Endothelial cell of umbilical vein (primary cell): ENCODE data around the gene MRPL9. TPM values are rescaled to one million over a fixed set of nuclear protein-coding genes. Genes with fewer than 3 reads are reported as not detected.

Experiments used
- BruUV-seq: library from RNA; stranded (reverse); fragments of 400-500 nt; replicated peaks from 2 replicates; lab custom pipeline; 2021; lab: Mats Ljungman, UMichigan
- CTCF ChIA-PET: fragments of 300-600, 350-600 bp; sonication (Branson Sonifier 250); formaldehyde crosslinking; loops from one replicate; lab custom pipeline; 2021; ENCODE audit warnings: antibody characterized with exemption, inconsistent platforms; lab: Charles Lee
- POLR2A ChIA-PET: fragments of 300-600, 350-600 bp; sonication (Branson Sonifier 250); formaldehyde crosslinking; loops from one replicate; lab custom pipeline; 2021; ENCODE audit warnings: antibody characterized with exemption, inconsistent platforms; lab: Charles Lee
- DNase-seq: peaks from one replicate; pipeline ENCODE4 v3.0.0-alpha.2; 2011; ENCODE audit warnings: low read depth, low spot score
- FAIRE-seq: peaks from 2 replicates; lab custom pipeline; 2011; peaks lifted over from hg19 to GRCh38; lab: Jason Lieb, UNC
- H2AFZ ChIP-seq: 2 replicates; pipeline ENCODE4 v1.6.0; 2012; ENCODE audit warnings: low read depth, low read length, control low read depth, inconsistent platforms
- H3K27ac ChIP-seq: 2 replicates; pipeline ENCODE4 v1.5.1; 2011; ENCODE audit warnings: low read depth, mild to moderate bottlenecking, control low read depth, low read length, moderate library complexity; ENCODE audit not compliant: insufficient read depth
- H3K27me3 ChIP-seq, 2 experiments: 2 replicates each; pipeline versions ENCODE4 v1.6.0 to v1.6.1; 2011; ENCODE audit warnings: low read length in 2 of 2, mixed read lengths in 1 of 2; ENCODE audit not compliant: control insufficient read depth in 2 of 2, insufficient read depth in 2 of 2
- H3K36me3 ChIP-seq, 2 experiments: 2 replicates in 1 of 2; 3 replicates in 1 of 2; pipeline ENCODE4 v1.5.1; 2011; ENCODE audit warnings: low read length in 2 of 2, mild to moderate bottlenecking in 1 of 2, moderate library complexity in 1 of 2; ENCODE audit not compliant: control insufficient read depth in 2 of 2, insufficient read depth in 2 of 2; ENCODE audit errors: extremely low read depth in 1 of 2
- H3K4me1 ChIP-seq: 3 replicates; pipeline ENCODE4 v1.5.1; 2011; ENCODE audit warnings: mild to moderate bottlenecking, low read length; ENCODE audit not compliant: control insufficient read depth, insufficient read depth; ENCODE audit errors: extremely low read depth
- H3K4me2 ChIP-seq: 2 replicates; pipeline ENCODE4 v1.6.1; 2011; ENCODE audit warnings: low read length, control low read depth, mixed read lengths; ENCODE audit not compliant: insufficient read depth
- H3K4me3 ChIP-seq, 3 experiments: fragments of 200-600 bp in 1 of 3; sonication (generic), shearing (Covaris generic) in 1 of 3; replicated peaks in 1 of 3; 2 replicates each; pipeline ENCODE4 v1.5.1; 2011 to 2016; ENCODE audit warnings: control low read depth in 3 of 3, low read length in 3 of 3, mild to moderate bottlenecking in 2 of 3, inconsistent platforms in 1 of 3, low read depth in 1 of 3, moderate library complexity in 1 of 3; ENCODE audit not compliant: insufficient read depth in 1 of 3
- H3K79me2 ChIP-seq: 2 replicates; pipeline ENCODE4 v1.6.0; 2012; ENCODE audit warnings: low read length, inconsistent platforms; ENCODE audit not compliant: control insufficient read depth, insufficient read depth
- H3K9ac ChIP-seq: replicated peaks from 2 replicates; pipeline ENCODE3; 2011; ENCODE audit warnings: low read length, control low read depth; ENCODE audit not compliant: insufficient read depth; ENCODE audit errors: extremely low read depth
- H3K9me1 ChIP-seq: replicated peaks from 3 replicates; pipeline ENCODE4 v1.6.0; 2011; ENCODE audit warnings: mild to moderate bottlenecking, low read length; ENCODE audit not compliant: control insufficient read depth, insufficient read depth; ENCODE audit errors: extremely low read depth
- H3K9me3 ChIP-seq: replicated peaks from 2 replicates; pipeline ENCODE4 v1.5.1; 2012; ENCODE audit warnings: low read length, inconsistent platforms; ENCODE audit not compliant: control insufficient read depth, insufficient read depth
- H4K20me1 ChIP-seq: replicated peaks from 2 replicates; pipeline ENCODE3; 2011; ENCODE audit warnings: mild to moderate bottlenecking, low read length; ENCODE audit not compliant: control insufficient read depth, insufficient read depth; ENCODE audit errors: extremely low read depth
- EZH2 ChIP-seq: IDR thresholded peaks from 2 replicates; pipeline ENCODE4 v1.6.1; 2012; ENCODE audit warnings: borderline replicate concordance, low read depth, mild to moderate bottlenecking, moderate library complexity, low read length, inconsistent platforms; ENCODE audit not compliant: severe bottlenecking
- FOS ChIP-seq: IDR thresholded peaks from 2 replicates; pipeline ENCODE4 v1.6.1; 2011; ENCODE audit warnings: mild to moderate bottlenecking, low read length, moderate library complexity, borderline replicate concordance; ENCODE audit not compliant: insufficient read depth
- GATA2 ChIP-seq: IDR thresholded peaks from 2 replicates; pipeline ENCODE4 v1.7.0; 2011; ENCODE audit warnings: low read depth, mild to moderate bottlenecking, moderate library complexity, mixed read lengths, low read length; ENCODE audit not compliant: insufficient read length, insufficient read depth
- JUN ChIP-seq: IDR thresholded peaks from 2 replicates; pipeline ENCODE4 v1.6.1; 2011; ENCODE audit warnings: borderline replicate concordance, low read depth; ENCODE audit not compliant: insufficient read length, insufficient read depth
- MYC ChIP-seq: IDR thresholded peaks from one replicate; pipeline ENCODE4 v1.6.1; 2011; ENCODE audit warnings: mild to moderate bottlenecking, low read depth, low read length
- POLR2A ChIP-seq: IDR thresholded peaks from 2 replicates; pipeline ENCODE4 v1.6.1; 2012; ENCODE audit warnings: low read depth, mild to moderate bottlenecking, control low read depth, low read length
- POLR2AphosphoS5 ChIP-seq: IDR thresholded peaks from 2 replicates; pipeline ENCODE4 v1.6.1; 2012; ENCODE audit warnings: low read depth, mild to moderate bottlenecking, control low read depth, low read length, moderate library complexity; ENCODE audit not compliant: insufficient read depth
- dilution Hi-C: fragments of 300-500 bp; cut with MboI; formaldehyde crosslinking; loops from one replicate; pipeline ENCODE4 v1.15.0; 2019; ENCODE audit warnings: low sequenced_read_pairs; ENCODE audit not compliant: extremely low pct_ligation_motif_present
- intact Hi-C: fragments of 100-400 bp; cut with micrococcal nuclease; formaldehyde crosslinking; loops from one replicate; pipeline ENCODE4 v1.10.0; 2022
- polyA plus RNA-seq, 4 experiments: library from polyadenylated mRNA; depleted of rRNA in 3 of 4; stranded (reverse) in 3 of 4; unstranded in 1 of 4; fragments of >200 nt; gene quantifications; 2 replicates each; pipeline versions ENCODE4 v1.2.1 to v1.2.3, GENCODE V29; 2011 to 2012; ENCODE audit warnings: missing spikeins in 1 of 4
- total RNA-seq: library from RNA; stranded (reverse); gene quantifications from 2 replicates; pipeline ENCODE4 v1.2.3, GENCODE V29; 2021
- TF ChIP-seq, protein P1 (sequence below), 2 donors: IDR thresholded peaks; 1 replicate in 1 of 2; 2 replicates in 1 of 2; pipeline ENCODE4 v1.5.1; 2011; ENCODE audit warnings: low read length in 2 of 2, mild to moderate bottlenecking in 2 of 2, moderate library complexity in 2 of 2, control low read depth in 1 of 2, inconsistent platforms in 1 of 2, low read depth in 1 of 2; ENCODE audit not compliant: insufficient read depth in 1 of 2; ENCODE audit errors: extremely low read depth in 1 of 2
- TF ChIP-seq, protein P2 (sequence below): IDR thresholded peaks from 2 replicates; pipeline ENCODE4 v1.6.1; 2011; ENCODE audit not compliant: insufficient read depth, insufficient read length

The MRPL9 gene
- total and polyA plus RNA-seq, 2 donors (not counting 3 experiments of a cell fraction or from before 2014, with no cell fraction given), result 79.1 to 112 TPM

DNA sequence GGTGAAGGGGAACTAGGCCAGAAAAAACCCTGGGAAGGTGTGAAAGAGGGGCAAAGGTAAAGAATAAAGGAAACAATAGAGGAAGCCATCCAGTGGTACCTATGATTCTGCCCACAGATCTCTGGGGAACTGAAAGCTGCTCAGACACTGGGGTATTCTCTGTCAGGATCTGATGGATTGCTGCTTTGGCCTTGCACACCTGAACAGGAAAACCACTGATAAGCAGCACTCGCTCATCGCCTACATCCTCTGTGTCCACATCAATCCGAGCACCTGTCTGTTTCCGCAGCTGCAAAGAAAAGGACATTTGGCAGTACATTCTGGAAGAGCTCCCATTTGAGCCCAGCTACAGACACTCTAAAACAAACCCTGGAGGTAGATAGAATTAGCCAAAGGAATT lies 16.6 kb upstream of the MRPL9 start:
- no TSS peak for BruUV-seq
- intact Hi-C loops, result no loop called here
- FAIRE-seq, result no peak

DNA sequence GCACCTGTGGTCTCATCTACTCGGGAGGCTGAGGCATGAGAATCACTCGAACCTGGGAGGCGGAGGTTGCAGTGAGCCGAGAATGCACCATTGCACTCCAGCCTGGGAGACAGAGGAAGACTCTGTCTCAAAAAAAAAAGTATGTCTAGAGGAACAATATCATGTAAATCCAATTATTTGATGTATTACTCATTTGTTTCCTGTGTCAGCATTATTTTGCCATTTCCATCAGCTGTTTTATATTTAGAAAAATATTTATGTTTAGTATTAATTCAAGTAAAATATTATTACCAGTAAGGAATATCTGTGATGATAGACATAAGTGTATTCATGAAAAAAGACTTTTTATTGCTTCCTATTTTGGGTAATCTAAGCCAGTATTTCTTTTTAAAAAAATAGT lies 14.0 kb upstream of the MRPL9 start:
- CTCF ChIA-PET, result interaction anchor here (1.2 to 1.7 kb wide), 4 partner anchors 12 to 59 kb away, joined by 3 to 6 read pairs (median 3); no protein-coding TSS in a partner anchor
- dilution Hi-C loops, result no loop called here

More for the DNA sequence above, 16.6 kb upstream of the MRPL9 start:
- ChIA-PET CTCF (interaction anchor here (1.6 kb wide), 1 partner anchor 336 kb away, joined by 3 read pairs; no protein-coding TSS in a partner anchor), POLR2A (no interaction called here)
- H3K4me2 ChIP-seq, result no peak overlapping the region
- no peak for DNase-seq
- H3K79me2 ChIP-seq, result no peaks in the 10 kb centered on the region
- dilution Hi-C loops, result no loop called here
- no peak overlapping the region for H3K27ac ChIP-seq
- H3K36me3 ChIP-seq, result no peaks in the 10 kb centered on the region
- no peaks in the 10 kb centered on the region for H3K9me1 ChIP-seq
- H4K20me1 ChIP-seq, result no peaks in the 10 kb centered on the region
- no peaks in the 10 kb centered on the region for H3K4me1 ChIP-seq
- no peak overlapping the region for H2AFZ ChIP-seq
- no peaks in the 10 kb centered on the region for H3K27me3 ChIP-seq
- TF ChIP-seq MYC, result no peak
- no peak for TF ChIP-seq POLR2A
- TF ChIP-seq, protein P1, sequence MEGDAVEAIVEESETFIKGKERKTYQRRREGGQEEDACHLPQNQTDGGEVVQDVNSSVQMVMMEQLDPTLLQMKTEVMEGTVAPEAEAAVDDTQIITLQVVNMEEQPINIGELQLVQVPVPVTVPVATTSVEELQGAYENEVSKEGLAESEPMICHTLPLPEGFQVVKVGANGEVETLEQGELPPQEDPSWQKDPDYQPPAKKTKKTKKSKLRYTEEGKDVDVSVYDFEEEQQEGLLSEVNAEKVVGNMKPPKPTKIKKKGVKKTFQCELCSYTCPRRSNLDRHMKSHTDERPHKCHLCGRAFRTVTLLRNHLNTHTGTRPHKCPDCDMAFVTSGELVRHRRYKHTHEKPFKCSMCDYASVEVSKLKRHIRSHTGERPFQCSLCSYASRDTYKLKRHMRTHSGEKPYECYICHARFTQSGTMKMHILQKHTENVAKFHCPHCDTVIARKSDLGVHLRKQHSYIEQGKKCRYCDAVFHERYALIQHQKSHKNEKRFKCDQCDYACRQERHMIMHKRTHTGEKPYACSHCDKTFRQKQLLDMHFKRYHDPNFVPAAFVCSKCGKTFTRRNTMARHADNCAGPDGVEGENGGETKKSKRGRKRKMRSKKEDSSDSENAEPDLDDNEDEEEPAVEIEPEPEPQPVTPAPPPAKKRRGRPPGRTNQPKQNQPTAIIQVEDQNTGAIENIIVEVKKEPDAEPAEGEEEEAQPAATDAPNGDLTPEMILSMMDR (IDR thresholded peaks at IDR 0.05; ENCODE audit: extremely low read depth in 1 of 2, insufficient read depth in 1 of 2, low read depth in 1 of 2, low read length in 2 of 2), result no peak
- no peak for TF ChIP-seq EZH2
- H3K4me3 ChIP-seq, result no peak overlapping the region
- H3K9ac ChIP-seq, result no peak overlapping the region
- no peaks in the 10 kb centered on the region for H3K9me3 ChIP-seq

More for the DNA sequence above, 14.0 kb upstream of the MRPL9 start:
- no peaks in the 10 kb centered on the region for H3K27me3 ChIP-seq
- FAIRE-seq (no peak), DNase-seq (no peak)
- BruUV-seq, result no TSS peak
- no peak overlapping the region for H3K9ac ChIP-seq
- H3K4me3 ChIP-seq, result no peak overlapping the region
- H3K79me2 ChIP-seq, result no peaks in the 10 kb centered on the region
- no peaks in the 10 kb centered on the region for H4K20me1 ChIP-seq
- TF ChIP-seq FOS, result no peak
- no peak for TF ChIP-seq POLR2A
- TF ChIP-seq POLR2AphosphoS5, result no peak
- TF ChIP-seq MYC, result no peak
- TF ChIP-seq, protein P2, sequence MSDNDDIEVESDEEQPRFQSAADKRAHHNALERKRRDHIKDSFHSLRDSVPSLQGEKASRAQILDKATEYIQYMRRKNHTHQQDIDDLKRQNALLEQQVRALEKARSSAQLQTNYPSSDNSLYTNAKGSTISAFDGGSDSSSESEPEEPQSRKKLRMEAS, result no peak
- TF ChIP-seq GATA2, result no peak
- no peak for TF ChIP-seq EZH2
- no peak for TF ChIP-seq JUN
- TF ChIP-seq, protein P1 (IDR thresholded peaks at IDR 0.05; ENCODE audit: extremely low read depth in 1 of 2, insufficient read depth in 1 of 2, low read depth in 1 of 2, low read length in 2 of 2), result no peak
- no peaks in the 10 kb centered on the region for H3K9me3 ChIP-seq
- H3K27ac ChIP-seq, result no peak overlapping the region
- H2AFZ ChIP-seq, result no peak overlapping the region
- H3K4me2 ChIP-seq, result no peak overlapping the region
- no peaks in the 10 kb centered on the region for H3K9me1 ChIP-seq
- intact Hi-C loops, result no loop called here
- H3K36me3 ChIP-seq, result no peaks in the 10 kb centered on the region
- POLR2A ChIA-PET, result no interaction called here
- no peaks in the 10 kb centered on the region for H3K4me1 ChIP-seq
